ENCODE data around the gene SPTBN1.

DNA sequence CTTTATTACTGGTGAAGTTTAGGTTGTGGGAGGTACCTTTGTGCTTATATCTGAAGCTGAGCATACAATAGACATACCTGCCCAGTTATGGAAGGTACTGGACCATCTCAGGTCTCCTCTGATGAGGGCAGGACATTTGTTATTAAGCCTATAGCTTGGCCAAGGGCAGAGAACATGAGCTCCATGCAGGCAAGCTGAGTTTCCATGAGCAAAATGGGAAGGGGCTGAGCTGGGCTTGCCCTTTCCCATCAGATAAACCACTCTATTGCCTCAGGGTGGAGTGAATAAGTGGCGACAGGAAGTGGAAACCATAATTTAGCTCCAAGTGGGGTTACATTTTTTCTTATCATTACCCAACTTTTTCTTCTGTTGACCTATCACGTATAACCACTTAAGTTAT, 227.5 kb downstream of the SPTBN1 start:
- TF ChIP-seq CTCF (conservative IDR thresholded peaks at IDR 0.05; ENCODE audit: low read depth in 2 of 2) (no peak), EZH2 (IDR thresholded peaks at IDR 0.05; ENCODE audit: low read depth, unreplicated experiment) (no peak), POLR2AphosphoS5 (IDR thresholded peaks at IDR 0.05; ENCODE audit: low read depth) (no peak), REST (IDR thresholded peaks at IDR 0.05; ENCODE audit: unreplicated experiment) (no peak), EZH2phosphoT487 (IDR thresholded peaks at IDR 0.05; ENCODE audit: unreplicated experiment) (no peak), ZNF462 (CRISPR knock-in tag; IDR thresholded peaks at IDR 0.05) (no peak), ZNF331 (CRISPR knock-in tag; IDR thresholded peaks at IDR 0.05; ENCODE audit: low read depth) (no peak), STAT1 (IDR thresholded peaks at IDR 0.05; ENCODE audit: unreplicated experiment) (no peak), NANOG (IDR thresholded peaks at IDR 0.05; ENCODE audit: borderline replicate concordance) (no peak), ZNF114 (CRISPR knock-in tag; IDR thresholded peaks at IDR 0.05) (no peak), JUNB (IDR thresholded peaks at IDR 0.05; ENCODE audit: unreplicated experiment) (no peak)

All from GM23338 (cell line).